Activated naive CD4-positive, alpha-beta T cell treated with anti-CD3 and anti-CD28 coated beads for 36 hours (primary cell): ENCODE results near the gene RAD51. TPM values are rescaled to one million over a fixed set of nuclear protein-coding genes. Genes with fewer than 3 reads are reported as not detected.

Source experiments
- CTCF ChIA-PET: fragments of 350-600 bp; sonication (Branson Sonifier 250); formaldehyde crosslinking; loops from one replicate; lab custom pipeline; 2021; ENCODE audit warnings: antibody characterized with exemption; lab: Charles Lee
- DNase-seq: peaks from one replicate; pipeline ENCODE4 v3.0.0-alpha.2; 2020
- H3K27ac Mint-ChIP-seq: one replicate; pipeline ENCODE4 v1.8.0; 2021; ENCODE audit warnings: mild to moderate bottlenecking, mixed read lengths
- H3K27me3 Mint-ChIP-seq: one replicate; pipeline ENCODE4 v1.8.0; 2021; ENCODE audit warnings: low read depth, mixed read lengths
- H3K36me3 Mint-ChIP-seq: one replicate; pipeline ENCODE4 v1.8.0; 2021; ENCODE audit warnings: low read depth, mixed read lengths
- H3K4me1 Mint-ChIP-seq: one replicate; pipeline ENCODE4 v1.8.0; 2021; ENCODE audit warnings: low read depth, mixed read lengths
- H3K4me3 Mint-ChIP-seq: one replicate; pipeline ENCODE4 v1.8.0; 2021; ENCODE audit warnings: mild to moderate bottlenecking, moderate library complexity, mixed read lengths
- H3K9me3 Mint-ChIP-seq: one replicate; pipeline ENCODE4 v1.8.0; 2021; ENCODE audit warnings: mixed read lengths
- intact Hi-C: fragments of 100-400 bp; cut with micrococcal nuclease; formaldehyde crosslinking; loops from one replicate; pipeline ENCODE4 v1.15.1; 2023
- total RNA-seq, 2 experiments: library from RNA; stranded (reverse); gene quantifications; one replicate each; pipeline ENCODE4 v1.2.3, GENCODE V29; 2021

RAD51 gene
- total RNA-seq, 2 experiments from 2014 or later, result 65.8 to 68.8 TPM

DNA sequence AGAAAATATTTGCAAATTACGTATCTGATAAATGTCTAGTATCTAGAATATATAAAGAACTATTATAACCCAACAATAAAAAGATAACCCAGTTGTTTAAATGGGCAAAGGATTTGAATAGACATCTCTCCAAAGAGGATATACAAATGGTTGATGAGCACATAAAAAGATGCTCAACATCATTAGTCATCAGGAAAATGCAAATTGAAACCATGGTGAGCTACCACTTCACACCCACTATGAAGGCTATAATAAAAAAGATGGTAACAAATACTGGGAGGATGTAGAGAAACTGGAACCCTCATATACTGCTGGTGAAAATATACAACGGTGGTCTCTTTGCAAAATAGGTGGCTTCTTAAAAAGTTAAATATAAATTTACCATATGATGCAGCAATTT is 28.0 kb downstream of the RAD51 start:
- Mint-ChIP-seq H3K4me3 (no peak overlapping the region), H3K36me3 (peaks cover 30% of the 10 kb centered on the region), H3K4me1 (peaks cover 14% of the 10 kb centered on the region), H3K9me3 (no peaks in the 10 kb centered on the region), H3K27me3 (no peaks in the 10 kb centered on the region), H3K27ac (no peak overlapping the region)
- intact Hi-C loops, result no loop called here
- CTCF ChIA-PET, result interaction anchor here (1.0 to 1.1 kb wide), 3 partner anchors 14 to 136 kb away, joined by 3 to 4 read pairs (median 4); no protein-coding TSS in a partner anchor
- no peak for DNase-seq

DNA sequence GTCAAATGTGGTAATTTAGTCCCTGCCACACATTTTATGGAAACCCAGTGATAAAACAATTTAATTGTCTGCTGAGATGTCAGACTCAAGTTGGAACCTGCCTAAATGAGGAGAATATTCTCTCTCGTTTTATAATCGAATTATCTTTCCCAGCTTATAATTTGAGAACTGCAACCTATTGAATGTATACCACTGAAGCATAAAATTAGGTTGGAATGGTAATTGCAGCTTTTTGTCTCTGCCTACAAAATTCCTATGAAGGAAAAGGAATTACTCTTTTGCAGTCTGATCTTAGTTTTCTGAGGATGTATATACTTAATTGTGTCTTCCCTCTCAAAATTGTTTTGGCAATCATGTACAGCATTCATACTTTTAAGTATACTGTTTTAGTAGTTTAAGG is 28.9 kb downstream of the RAD51 start:
- Mint-ChIP-seq H3K27me3 (no peaks in the 10 kb centered on the region), H3K9me3 (no peaks in the 10 kb centered on the region), H3K27ac (no peak overlapping the region)

DNA sequence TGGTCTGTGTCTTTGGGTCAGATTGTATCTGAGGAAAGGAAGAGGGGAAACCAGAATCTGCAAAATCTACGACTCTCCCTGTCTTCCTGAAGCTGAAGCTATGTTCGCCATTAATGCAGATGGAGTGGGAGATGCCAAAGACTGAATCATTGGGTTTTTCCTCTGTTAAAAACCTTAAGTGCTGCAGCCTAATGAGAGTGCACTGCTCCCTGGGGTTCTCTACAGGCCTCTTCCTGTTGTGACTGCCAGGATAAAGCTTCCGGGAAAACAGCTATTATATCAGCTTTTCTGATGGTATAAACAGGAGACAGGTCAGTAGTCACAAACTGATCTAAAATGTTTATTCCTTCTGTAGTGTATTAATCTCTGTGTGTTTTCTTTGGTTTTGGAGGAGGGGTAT is 36.1 kb downstream of the RAD51 start:
- Mint-ChIP-seq H3K27ac (no peak overlapping the region), H3K27me3 (no peaks in the 10 kb centered on the region), H3K4me1 (no peaks in the 10 kb centered on the region), H3K36me3 (peaks cover 44% of the 10 kb centered on the region), H3K4me3 (no peak overlapping the region), H3K9me3 (no peaks in the 10 kb centered on the region)
- intact Hi-C loops, result no loop called here
- CTCF ChIA-PET, result interaction anchor here (1.0 kb wide), 1 partner anchor 51 kb away, joined by 3 read pairs; no protein-coding TSS in a partner anchor
- DNase-seq, result no peak

More for the DNA sequence above, 28.9 kb downstream of the RAD51 start:
- intact Hi-C loops, result no loop called here
- CTCF ChIA-PET, result interaction anchor here (1.0 to 1.1 kb wide), 2 partner anchors 15 to 80 kb away, joined by 3 to 4 read pairs; no protein-coding TSS in a partner anchor
- DNase-seq, result no peak
- Mint-ChIP-seq H3K4me3 (no peak overlapping the region), H3K4me1 (peaks cover 14% of the 10 kb centered on the region), H3K36me3 (peaks cover 32% of the 10 kb centered on the region)

DNA sequence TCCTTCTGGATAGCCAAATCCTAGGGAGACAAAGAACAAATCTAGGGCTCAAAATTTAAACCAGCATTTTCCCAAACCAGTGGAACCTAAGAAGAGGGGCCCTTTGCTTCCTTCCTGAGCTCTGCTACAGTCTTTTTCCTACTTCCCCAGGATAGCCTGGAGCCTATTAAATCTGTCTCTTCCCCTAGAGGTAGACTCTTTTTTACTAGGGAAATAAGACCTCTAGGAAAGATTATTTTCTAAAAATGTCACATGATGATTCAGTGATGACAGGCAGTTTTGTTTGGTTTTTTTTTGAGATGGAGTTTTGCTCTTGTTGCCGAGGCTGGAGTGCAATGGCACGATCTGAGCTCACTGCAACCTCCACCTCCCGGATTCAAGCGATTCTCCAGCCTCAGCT is 41.6 kb downstream of the RAD51 start:
- H3K9me3 Mint-ChIP-seq, result no peaks in the 10 kb centered on the region
- intact Hi-C loops, result no loop called here
- no peak overlapping the region for H3K4me3 Mint-ChIP-seq
- H3K27me3 Mint-ChIP-seq, result no peaks in the 10 kb centered on the region
- DNase-seq, result no peak
- no peaks in the 10 kb centered on the region for H3K4me1 Mint-ChIP-seq
- H3K27ac Mint-ChIP-seq, result peak overlapping the region; percentile 21
- CTCF ChIA-PET, result interaction anchor here (1.8 kb wide), 1 partner anchor 121 kb away, joined by 4 read pairs; no protein-coding TSS in a partner anchor
- H3K36me3 Mint-ChIP-seq, result peaks cover 27% of the 10 kb centered on the region

DNA sequence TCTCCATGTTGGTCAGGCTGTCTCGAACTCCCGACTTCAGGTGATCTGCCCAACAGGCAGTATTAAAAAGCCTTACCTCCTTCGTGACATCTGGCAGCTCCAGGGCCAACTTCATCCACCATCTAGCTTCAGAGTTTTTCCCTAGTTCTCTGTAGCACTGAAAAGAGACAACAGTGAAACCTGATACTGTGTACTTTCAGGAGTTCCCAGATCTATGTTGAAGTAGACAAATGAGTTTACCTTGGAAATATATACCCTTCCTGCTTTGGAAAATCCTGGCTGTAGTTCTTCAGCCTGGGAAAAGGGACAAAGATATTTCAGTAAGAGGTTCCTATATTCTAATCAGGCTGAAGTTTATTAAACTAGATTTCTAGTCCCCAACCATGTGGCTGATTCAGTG is 42.1 kb downstream of the RAD51 start:
- H3K4me3 Mint-ChIP-seq, result no peak overlapping the region
- peak overlapping the region; percentile 21 for H3K27ac Mint-ChIP-seq
- no peaks in the 10 kb centered on the region for H3K9me3 Mint-ChIP-seq
- CTCF ChIA-PET, result interaction anchor here (0.6 to 1.8 kb wide), 3 partner anchors 42 to 120 kb away, joined by 3 to 4 read pairs (median 3); partner anchors contain the start of gene RAD51
- no peaks in the 10 kb centered on the region for H3K4me1 Mint-ChIP-seq
- no peaks in the 10 kb centered on the region for H3K27me3 Mint-ChIP-seq
- intact Hi-C loops, result no loop called here
- peaks cover 24% of the 10 kb centered on the region for H3K36me3 Mint-ChIP-seq
- DNase-seq, result no peak

DNA sequence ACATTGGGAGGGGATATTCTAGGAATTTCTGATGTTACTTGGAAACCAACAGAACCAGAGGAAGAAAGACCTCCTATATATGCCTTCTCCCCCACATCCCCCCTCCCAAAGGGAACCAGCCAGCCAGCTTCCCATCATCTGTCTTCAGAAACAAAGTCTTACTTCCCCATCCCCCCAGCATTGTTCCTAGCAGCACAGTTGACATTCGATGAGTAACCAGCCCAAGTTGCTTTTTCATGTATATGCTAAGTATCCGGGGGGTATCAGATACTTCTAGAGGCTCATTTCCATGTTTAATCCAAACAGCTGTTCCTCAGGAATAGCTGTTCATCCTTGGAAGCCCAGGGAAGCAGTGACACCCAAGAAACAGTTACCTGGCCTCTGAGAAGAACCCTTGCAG is 44.1 kb downstream of the RAD51 start:
- Mint-ChIP-seq H3K4me3 (no peak overlapping the region), H3K4me1 (peaks cover 8% of the 10 kb centered on the region), H3K36me3 (peaks cover 22% of the 10 kb centered on the region), H3K27ac (no peak overlapping the region), H3K9me3 (no peaks in the 10 kb centered on the region), H3K27me3 (no peaks in the 10 kb centered on the region)
- DNase-seq, result no peak
- intact Hi-C loops, result no loop called here
- CTCF ChIA-PET, result interaction anchor here (0.6 to 1.8 kb wide), 5 partner anchors 43 to 157 kb away, joined by 3 to 4 read pairs (median 3); no protein-coding TSS in a partner anchor

DNA sequence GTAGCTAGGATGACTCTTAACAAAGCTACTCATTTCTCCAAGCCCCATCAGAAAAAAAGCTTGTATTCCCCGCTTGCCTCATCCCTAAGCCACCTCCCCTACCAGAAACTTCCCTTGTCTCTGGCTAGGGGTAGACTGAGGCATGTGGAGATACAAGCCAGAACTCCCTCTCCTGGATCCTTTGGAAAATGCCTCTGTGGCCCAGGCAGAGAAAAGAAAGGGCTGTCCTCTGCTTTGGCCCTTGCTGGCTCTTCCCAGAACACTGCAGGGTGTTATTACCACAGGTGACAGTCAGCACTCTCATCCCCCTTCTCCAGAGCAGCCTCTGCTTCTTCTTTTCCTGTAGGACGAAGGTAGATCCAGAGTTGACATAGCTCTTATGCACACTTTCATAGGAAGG is 44.9 kb downstream of the RAD51 start:
- no peak for DNase-seq
- Mint-ChIP-seq H3K4me1 (peaks cover 12% of the 10 kb centered on the region), H3K36me3 (peaks cover 24% of the 10 kb centered on the region), H3K27me3 (no peaks in the 10 kb centered on the region), H3K9me3 (no peaks in the 10 kb centered on the region), H3K4me3 (no peak overlapping the region), H3K27ac (no peak overlapping the region)
- CTCF ChIA-PET, result interaction anchor here (0.6 to 1.8 kb wide), 5 partner anchors 42 to 156 kb away, joined by 3 to 4 read pairs (median 3); no protein-coding TSS in a partner anchor
- intact Hi-C loops, result no loop called here

DNA sequence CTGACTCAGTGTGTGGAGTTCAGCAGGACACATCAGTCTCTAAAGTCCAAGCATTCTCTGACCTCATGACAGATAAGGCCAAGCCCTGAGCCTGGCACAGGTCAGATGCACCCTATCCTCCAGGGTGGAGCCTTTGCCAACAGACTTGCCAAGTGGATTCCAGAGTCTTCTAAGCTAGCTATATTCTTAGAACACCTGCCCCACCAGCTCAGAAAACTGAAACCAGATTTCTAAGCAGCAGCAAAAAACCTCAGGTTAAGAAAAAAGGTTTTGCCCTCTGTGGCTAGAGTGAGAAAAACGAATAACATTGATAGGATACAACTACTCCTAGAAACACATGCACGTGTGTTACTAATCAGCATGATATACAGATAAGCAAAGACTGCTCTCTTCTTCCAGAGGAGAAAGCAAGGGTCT is 48.5 kb downstream of the RAD51 start:
- peaks cover 15% of the 10 kb centered on the region for H3K4me1 Mint-ChIP-seq
- H3K4me3 Mint-ChIP-seq, result no peak overlapping the region
- no peaks in the 10 kb centered on the region for H3K9me3 Mint-ChIP-seq
- no peaks in the 10 kb centered on the region for H3K27me3 Mint-ChIP-seq
- peaks cover 14% of the 10 kb centered on the region for H3K36me3 Mint-ChIP-seq
- intact Hi-C loops, result loop anchor here (2.0 kb wide), 1 partner anchor 65 kb away; no protein-coding TSS in a partner anchor
- CTCF ChIA-PET, result interaction anchor here (0.6 to 7.0 kb wide), 4 partner anchors 39 to 334 kb away, joined by 3 to 32 read pairs (median 4); no protein-coding TSS in a partner anchor
- H3K27ac Mint-ChIP-seq, result peak overlapping the region; percentile 48
- DNase-seq, result no peak

DNA sequence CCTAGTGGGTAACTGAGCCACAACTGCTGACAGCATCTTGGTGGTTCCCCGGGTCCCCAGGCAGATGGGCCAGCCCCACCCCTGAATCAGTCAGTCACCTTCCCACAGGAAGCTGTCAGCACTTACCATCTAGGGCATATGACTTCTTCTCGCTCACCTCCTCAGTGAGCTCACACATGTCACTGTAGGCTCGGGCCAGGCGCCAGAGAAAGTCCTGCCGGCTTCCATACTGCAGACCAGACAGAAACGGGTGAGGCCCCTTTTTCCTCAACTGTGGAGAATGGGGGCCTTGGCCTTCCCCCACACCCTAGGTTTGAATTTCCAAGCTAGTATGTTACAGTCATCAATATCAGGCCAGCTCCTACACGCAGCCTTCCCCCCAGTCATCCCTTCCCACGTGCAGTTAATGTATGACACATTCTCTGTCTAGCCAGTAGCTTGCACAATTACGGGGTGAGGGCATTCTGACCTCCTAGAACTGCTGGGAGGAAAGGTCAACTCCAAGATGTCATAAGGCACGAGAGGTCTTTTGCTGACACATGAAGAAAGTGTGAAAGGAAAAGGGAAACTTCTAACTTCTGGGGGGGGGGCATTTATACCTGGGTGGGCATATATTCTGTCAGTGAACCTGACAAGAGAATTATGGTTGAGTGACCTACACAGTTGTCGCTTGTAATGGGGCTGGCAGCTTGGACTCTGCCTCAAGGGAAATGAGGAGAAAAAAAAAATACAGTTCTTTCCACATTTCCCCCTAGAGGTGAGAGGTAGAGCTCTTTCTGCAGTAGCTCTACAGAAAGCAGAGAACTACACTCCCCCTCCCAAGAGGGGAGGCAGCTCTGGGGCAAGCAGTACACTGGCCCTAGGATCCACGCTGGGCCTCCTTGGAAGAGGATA is 49.2 kb downstream of the RAD51 start:
- CTCF ChIA-PET, result interaction anchor here (1.0 to 7.0 kb wide), 4 partner anchors 14 to 44 kb away, joined by 3 to 32 read pairs (median 3); no protein-coding TSS in a partner anchor
- Mint-ChIP-seq H3K4me1 (peaks cover 15% of the 10 kb centered on the region), H3K9me3 (no peaks in the 10 kb centered on the region), H3K4me3 (no peak overlapping the region), H3K27me3 (no peaks in the 10 kb centered on the region), H3K36me3 (peaks cover 14% of the 10 kb centered on the region), H3K27ac (peak overlapping the region; percentile 48)
- intact Hi-C loops, result loop anchor here (1.0 to 2.0 kb wide), 4 partner anchors 11 to 150 kb away; partner anchors contain the start of genes RAD51, RMDN3 and VPS18
- peak; percentile 81 for DNase-seq

DNA sequence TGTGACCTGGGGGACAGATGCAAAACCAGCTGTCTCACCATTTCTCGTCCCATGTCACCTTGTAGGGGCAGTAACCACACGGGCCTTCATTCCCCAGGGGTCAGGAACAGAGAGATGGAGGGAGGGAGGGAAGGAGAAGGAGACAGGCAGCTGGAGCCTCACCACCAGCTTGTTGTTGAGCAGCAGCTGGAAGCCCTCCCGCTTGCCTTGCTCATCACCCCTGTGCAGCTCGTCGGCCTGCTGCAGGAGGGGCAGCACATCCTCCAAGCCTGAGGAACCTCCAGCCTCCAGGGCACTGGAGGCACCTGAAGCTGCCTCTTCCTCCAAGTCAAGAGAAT is 49.8 kb downstream of the RAD51 start:
- peaks cover 15% of the 10 kb centered on the region for H3K4me1 Mint-ChIP-seq
- intact Hi-C loops, result loop anchor here (1.0 to 2.0 kb wide), 3 partner anchors 11 to 150 kb away; partner anchors contain the start of genes RAD51, RMDN3 and VPS18
- no peaks in the 10 kb centered on the region for H3K9me3 Mint-ChIP-seq
- H3K4me3 Mint-ChIP-seq, result no peak overlapping the region
- CTCF ChIA-PET, result interaction anchor here (1.0 to 7.0 kb wide), 4 partner anchors 15 to 43 kb away, joined by 3 to 32 read pairs (median 3); no protein-coding TSS in a partner anchor
- H3K36me3 Mint-ChIP-seq, result peaks cover 19% of the 10 kb centered on the region
- H3K27ac Mint-ChIP-seq, result peak overlapping the region; percentile 34
- H3K27me3 Mint-ChIP-seq, result no peaks in the 10 kb centered on the region
- DNase-seq, result no peak

DNA sequence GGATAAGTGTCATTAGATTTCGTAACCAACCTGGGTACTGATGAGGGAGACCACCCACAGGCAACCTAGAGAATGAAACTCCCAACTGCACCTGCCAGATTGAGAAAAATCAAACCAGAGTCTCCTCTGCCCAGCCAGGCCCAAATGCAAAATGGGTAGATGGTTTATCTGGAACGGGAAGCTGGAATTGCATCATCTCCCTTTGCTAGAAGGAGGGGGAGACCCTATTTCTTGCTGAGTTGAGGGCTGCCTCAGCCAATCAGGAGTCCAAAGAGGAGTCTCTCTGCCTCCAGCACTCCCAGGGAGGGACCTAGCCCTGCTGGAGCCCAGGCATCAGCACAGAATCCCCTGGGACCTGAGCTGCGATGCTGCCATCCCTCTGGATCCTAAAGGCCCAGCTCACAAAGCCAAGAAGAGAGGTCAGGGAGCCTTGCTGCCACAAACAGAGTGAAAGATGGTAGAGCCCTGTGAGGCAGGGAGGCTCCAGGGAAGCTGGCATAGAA is 52.0 kb downstream of the RAD51 start:
- Mint-ChIP-seq H3K9me3 (no peaks in the 10 kb centered on the region), H3K4me3 (no peak overlapping the region), H3K36me3 (peaks cover 26% of the 10 kb centered on the region), H3K4me1 (peaks cover 15% of the 10 kb centered on the region), H3K27ac (no peak overlapping the region), H3K27me3 (no peaks in the 10 kb centered on the region)
- CTCF ChIA-PET, result interaction anchor here (0.6 to 7.0 kb wide), 6 partner anchors 19 to 145 kb away, joined by 3 to 32 read pairs (median 5); no protein-coding TSS in a partner anchor
- no peak for DNase-seq
- intact Hi-C loops, result loop anchor here (1.0 kb wide), 1 partner anchor 35 kb away; no protein-coding TSS in a partner anchor
